ENCODE results near the gene ENO2.

DNA sequence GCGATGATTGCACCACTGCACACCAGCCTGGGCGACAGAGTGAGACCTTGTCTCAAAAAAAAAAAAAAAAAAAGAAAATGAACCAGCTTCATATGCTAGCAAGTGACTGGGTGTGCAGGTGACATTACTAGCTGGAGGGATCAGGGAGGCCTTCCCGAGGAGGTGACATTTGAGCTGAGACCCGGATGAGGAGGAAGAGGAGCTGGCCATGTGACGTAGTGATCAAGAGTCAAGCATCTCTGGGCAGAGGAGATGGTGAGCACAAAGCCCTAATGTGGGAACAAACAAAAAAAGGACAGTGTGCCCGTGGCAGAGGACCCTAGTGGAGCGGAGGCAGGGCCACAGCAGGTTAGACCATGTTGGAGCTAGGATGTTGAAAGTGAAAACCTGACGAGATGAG, 33.2 kb downstream of the ENO2 start:
- TF ChIP-seq, protein P1, sequence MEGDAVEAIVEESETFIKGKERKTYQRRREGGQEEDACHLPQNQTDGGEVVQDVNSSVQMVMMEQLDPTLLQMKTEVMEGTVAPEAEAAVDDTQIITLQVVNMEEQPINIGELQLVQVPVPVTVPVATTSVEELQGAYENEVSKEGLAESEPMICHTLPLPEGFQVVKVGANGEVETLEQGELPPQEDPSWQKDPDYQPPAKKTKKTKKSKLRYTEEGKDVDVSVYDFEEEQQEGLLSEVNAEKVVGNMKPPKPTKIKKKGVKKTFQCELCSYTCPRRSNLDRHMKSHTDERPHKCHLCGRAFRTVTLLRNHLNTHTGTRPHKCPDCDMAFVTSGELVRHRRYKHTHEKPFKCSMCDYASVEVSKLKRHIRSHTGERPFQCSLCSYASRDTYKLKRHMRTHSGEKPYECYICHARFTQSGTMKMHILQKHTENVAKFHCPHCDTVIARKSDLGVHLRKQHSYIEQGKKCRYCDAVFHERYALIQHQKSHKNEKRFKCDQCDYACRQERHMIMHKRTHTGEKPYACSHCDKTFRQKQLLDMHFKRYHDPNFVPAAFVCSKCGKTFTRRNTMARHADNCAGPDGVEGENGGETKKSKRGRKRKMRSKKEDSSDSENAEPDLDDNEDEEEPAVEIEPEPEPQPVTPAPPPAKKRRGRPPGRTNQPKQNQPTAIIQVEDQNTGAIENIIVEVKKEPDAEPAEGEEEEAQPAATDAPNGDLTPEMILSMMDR (IDR thresholded peaks at IDR 0.05; ENCODE audit: insufficient read depth, low read length), result no peak
- TF ChIP-seq, protein P2, sequence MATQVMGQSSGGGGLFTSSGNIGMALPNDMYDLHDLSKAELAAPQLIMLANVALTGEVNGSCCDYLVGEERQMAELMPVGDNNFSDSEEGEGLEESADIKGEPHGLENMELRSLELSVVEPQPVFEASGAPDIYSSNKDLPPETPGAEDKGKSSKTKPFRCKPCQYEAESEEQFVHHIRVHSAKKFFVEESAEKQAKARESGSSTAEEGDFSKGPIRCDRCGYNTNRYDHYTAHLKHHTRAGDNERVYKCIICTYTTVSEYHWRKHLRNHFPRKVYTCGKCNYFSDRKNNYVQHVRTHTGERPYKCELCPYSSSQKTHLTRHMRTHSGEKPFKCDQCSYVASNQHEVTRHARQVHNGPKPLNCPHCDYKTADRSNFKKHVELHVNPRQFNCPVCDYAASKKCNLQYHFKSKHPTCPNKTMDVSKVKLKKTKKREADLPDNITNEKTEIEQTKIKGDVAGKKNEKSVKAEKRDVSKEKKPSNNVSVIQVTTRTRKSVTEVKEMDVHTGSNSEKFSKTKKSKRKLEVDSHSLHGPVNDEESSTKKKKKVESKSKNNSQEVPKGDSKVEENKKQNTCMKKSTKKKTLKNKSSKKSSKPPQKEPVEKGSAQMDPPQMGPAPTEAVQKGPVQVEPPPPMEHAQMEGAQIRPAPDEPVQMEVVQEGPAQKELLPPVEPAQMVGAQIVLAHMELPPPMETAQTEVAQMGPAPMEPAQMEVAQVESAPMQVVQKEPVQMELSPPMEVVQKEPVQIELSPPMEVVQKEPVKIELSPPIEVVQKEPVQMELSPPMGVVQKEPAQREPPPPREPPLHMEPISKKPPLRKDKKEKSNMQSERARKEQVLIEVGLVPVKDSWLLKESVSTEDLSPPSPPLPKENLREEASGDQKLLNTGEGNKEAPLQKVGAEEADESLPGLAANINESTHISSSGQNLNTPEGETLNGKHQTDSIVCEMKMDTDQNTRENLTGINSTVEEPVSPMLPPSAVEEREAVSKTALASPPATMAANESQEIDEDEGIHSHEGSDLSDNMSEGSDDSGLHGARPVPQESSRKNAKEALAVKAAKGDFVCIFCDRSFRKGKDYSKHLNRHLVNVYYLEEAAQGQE (IDR thresholded peaks at IDR 0.05; ENCODE audit: insufficient replicate concordance, low read depth), result no peak
- TF ChIP-seq POLR2AphosphoS5 (IDR thresholded peaks at IDR 0.05; ENCODE audit: low read depth), result no peak
